HL-60/S4 treated with retinoic acid at 250 ng/mL for 4 days and 3 days (cell line): ENCODE measurements around the gene CELF4.

ENCODE experiments used
- in situ Hi-C: fragments of 300-500 bp; cut with MboI; formaldehyde crosslinking; loops from 2 replicates; pipeline ENCODE4 v1.7.0; 2022; ENCODE audit warnings: low sequenced_read_pairs

The CELF4 gene

DNA sequence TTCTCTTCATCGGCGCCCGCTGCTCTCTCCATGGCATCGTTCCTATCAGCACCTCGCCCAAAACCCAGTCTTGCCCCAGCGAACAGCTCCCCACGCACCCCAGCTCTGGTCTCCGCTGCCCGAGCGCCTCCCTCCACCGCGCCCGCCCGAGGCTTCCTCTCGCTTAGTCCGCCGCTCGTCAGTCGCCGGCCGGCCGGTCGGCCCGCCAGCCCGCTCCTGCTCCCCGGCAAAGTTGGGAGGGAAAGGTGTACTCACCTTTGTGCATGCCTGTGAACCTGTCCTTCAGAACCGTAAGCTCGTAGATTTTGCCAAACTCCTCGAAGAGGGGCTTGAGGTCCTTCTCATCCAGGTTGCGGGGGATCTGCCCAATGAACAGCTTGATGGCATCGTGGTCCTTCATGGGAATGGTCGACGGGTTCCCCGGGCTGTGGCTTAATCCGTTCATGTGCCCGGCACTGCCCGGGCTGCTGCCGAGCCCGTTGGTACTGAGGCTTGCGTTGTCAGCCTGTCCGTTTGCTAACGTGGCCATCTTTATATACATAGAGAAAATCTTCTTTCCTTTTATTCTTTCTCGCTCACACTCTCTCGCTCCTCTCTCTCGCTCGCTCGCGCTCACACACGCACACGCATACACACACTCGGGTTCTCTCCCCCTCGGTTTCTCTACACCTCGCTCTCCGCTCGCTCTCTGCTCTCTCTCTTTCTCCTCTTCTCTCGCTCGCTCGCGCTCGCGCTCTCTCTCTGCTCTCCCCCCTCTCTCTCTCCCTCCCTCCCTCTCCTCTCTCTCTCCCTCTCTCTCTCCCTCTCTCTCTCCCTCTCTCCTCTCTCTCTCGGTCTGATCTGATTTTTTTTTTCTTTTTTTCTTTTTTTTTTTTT, at the start of gene CELF4:
CELF4 (minus strand) TSS at position 698 of the 876 bp plus-strand sequence.
- in situ Hi-C loops, result no loop called here

- in situ Hi-C loops, result no loop called here
Observed at GRCh38 chr18:37613253-37613565, 47.6 kb upstream of the CELF4 start.

GRCh38 chr18:37612524-37613252, 47.1 kb upstream of the CELF4 start:
- in situ Hi-C loops, result no loop called here

DNA sequence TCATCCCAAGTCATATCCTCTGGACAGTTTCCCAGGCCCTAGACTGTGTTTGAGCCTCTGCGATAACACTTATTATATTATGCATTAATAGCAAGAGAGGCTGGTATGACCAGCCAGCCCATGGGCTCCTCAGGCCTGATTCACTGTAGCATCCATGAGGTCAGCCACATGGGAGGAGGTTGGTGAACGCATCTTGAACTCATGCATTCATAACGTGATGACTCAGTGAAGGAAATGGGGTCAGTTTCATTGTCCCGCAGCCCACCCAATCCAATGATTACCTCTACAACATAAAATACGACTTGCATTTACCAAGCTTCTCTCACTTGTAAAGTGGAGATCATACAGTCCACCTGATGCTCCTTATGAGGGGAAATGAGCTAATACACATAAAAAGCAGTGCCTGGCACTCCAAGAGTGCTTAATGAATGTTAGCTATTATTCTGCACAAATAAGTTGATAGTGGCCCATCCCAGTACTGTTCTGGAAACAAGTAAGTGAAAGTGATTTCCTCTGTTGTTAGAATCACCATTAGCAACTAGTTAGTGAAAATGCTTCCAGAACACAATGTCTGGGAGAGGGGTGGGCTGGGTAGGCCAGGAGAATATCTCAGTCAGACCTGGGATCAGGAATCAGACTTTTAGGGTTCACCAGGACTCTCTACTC, 46.1 kb upstream of the CELF4 start:
- in situ Hi-C loops, result no loop called here

- in situ Hi-C loops, result no loop called here
Observed at GRCh38 chr18:37608876-37609275, 43.3 kb upstream of the CELF4 start.

DNA sequence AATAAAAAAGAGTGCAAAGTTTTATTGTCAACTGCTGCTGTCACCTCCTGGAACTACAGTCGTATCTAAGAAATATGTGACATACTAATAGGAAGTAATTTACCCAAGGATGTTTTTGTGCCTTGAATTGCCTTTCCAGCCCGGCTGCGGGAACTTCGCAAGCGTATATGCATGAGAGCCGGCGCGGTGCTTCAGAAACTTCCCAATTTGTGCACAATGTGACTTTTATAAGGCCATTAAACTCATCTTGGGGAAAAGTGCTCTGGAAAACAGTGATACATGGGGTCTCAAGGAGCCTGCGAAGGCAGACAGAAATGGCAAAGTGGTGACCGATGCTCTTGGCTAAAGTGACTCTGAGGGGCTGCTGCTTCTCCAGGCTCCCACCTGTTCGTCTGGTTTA, 41.7 kb upstream of the CELF4 start:
- in situ Hi-C loops, result no loop called here

DNA sequence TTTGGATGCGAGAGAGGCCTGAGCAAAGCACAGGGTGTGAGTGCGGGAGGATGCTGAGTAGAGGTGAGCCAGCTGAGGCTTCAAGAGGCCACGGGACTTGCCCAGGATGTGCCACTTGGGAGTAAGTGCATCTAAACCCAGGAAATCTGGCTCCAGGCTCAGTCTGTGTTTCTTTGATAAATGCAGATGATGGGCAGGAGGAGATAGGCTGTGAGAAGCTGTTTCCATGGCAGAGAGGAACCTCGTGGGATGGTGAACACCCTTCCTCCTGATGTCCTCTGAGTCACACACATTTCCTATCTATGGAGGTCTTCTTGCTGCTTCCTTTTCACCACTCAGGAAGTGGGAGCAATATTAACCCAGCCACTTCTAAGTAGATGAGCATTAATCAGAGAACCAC, 38.4 kb upstream of the CELF4 start:
- in situ Hi-C loops, result no loop called here

DNA sequence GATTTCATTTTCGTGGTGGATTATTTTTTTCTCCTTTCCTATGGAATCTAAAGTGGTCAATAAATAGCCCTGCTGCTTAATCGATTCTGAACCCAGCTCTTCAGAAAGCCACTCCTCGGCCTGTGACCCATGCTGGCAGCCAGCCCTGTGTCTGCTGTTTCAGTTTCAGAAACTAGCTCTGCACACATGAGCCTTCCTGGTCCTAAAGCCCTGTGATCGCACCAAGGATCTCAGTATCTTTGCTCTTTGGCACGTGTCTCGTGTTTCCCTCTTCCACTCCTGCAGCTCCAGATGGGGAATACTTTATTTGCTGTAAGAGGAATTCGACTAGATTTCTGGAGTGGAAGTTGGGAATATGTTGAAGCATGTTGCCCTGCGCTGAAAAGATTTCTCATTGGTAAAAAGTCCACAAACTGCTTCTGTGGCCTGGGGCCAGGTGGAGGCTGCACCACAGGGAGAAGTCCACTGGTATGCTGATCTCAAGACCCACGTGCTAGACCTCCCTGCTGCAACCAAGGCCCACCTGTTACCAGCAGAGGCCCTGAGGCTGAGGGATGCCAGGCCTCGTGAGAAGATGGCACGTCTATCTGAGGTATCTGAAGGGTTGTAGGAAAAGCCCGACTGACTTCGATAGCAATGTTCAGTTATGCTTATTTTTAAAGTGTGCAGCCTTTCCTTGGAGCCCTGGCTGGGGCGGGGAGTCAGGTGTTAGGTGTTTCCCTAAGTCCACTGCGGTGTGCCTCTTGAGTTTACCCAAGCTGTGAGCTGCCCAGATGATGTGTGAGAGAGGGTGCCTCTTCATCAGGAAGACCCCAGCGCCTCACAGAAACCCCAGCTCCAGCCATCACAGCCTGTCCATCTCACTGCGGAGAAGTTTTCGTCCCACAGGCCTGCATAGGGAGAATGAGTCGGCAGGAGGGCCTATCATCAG, 33.6 kb upstream of the CELF4 start:
- in situ Hi-C loops, result no loop called here

DNA sequence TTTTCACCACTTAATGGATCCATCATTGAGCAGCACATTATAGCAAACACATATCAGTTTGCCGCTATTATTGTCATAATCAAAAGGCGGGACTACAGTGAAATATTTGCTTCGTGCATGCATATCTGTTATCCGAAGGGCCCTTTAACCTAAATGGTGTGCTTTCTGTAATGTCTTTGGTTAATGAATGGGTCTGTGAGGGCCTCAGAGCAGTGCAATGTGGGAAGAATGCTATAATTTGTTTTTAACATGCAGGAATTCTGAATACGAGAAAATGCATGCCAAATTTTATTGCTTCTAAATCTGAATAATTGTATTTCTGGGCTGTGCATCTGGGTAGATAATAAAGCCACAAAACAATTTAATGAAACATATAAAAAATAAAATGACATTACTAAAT, 32.8 kb upstream of the CELF4 start:
- in situ Hi-C loops, result no loop called here

GRCh38 chr18:37590346-37590745, 24.7 kb upstream of the CELF4 start:
- in situ Hi-C loops, result no loop called here

GRCh38 chr18:37588289-37588688, 22.7 kb upstream of the CELF4 start:
- in situ Hi-C loops, result no loop called here

- in situ Hi-C loops, result no loop called here
Observed at GRCh38 chr18:37586656-37587225, 21.1 kb upstream of the CELF4 start.

- in situ Hi-C loops, result no loop called here
Observed at GRCh38 chr18:37584952-37585695, 19.5 kb upstream of the CELF4 start.

GRCh38 chr18:37584217-37584616, 18.6 kb upstream of the CELF4 start:
- in situ Hi-C loops, result no loop called here

DNA sequence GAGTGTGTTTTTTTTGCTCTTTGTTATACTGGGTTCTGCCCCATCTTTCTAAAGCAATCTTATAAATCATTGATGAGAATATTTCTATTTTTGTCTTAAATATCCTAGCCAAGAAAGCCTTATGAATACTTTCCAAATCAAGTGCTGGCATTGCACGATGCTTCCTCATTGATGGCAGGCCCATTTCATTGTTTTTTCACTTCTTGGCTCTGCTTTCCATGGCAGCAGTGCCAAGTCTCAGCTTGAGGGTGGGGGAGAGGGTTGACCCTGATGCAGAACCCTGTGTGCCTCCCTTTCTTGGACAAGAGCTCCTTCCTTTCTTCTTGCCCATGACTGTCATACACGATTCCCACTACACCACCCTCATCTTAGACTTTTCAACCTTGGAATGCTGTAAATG, 16.7 kb upstream of the CELF4 start:
- in situ Hi-C loops, result no loop called here

DNA sequence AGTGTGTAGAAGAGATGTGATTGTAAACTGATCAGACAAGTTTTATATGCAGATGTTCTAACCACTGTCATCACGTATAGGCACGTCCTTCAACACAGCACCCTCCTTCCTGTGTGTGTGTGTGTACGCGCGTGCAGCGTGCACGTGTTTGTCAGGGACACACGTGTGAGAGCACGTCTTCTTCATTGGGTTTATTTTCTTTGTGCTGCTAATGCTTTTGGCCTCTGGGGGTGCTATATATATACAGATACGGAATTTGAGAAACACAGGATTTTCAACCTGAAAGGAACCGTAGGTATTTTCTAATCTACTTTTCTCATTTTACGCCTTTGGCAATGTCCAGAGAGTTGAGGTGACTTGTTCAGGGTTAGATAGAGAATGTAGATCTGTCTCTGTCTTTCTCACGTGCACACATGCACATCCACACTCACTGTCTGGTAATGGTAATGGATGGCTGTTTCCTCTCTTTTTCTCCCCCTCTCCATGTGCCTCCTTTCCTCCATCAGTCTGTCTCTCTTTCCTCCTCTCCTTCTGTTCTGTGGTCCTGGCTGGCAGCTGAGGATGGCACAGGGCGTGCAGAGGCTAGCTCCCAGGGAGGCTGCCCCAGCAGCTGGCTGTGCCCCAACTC, 13.4 kb upstream of the CELF4 start:
- in situ Hi-C loops, result no loop called here

GRCh38 chr18:37578182-37578678, 12.6 kb upstream of the CELF4 start:
- in situ Hi-C loops, result no loop called here

GRCh38 chr18:37577051-37577611, 11.5 kb upstream of the CELF4 start:
- in situ Hi-C loops, result no loop called here

DNA sequence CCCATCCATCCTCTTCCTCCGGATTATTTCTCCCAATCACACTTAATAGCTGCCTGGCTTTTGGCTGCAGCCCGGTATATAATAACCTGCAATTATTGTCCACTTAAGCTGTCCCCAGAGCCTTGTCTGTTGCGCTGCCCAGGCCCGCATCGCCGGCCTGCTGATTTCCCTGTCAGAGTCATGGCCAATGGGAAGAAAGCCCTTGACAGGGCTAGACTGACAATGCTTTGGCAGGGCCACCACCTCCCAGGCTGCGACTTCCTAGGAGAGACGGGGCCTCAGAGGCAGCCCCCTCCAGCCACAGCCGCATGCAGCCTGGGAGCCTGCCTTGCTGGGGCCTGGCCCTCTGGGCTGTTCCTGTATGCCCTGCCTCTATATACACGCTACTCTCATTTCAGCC, 10.0 kb upstream of the CELF4 start:
- in situ Hi-C loops, result no loop called here
